ENCODE measurements around the gene GLMP.

DNA sequence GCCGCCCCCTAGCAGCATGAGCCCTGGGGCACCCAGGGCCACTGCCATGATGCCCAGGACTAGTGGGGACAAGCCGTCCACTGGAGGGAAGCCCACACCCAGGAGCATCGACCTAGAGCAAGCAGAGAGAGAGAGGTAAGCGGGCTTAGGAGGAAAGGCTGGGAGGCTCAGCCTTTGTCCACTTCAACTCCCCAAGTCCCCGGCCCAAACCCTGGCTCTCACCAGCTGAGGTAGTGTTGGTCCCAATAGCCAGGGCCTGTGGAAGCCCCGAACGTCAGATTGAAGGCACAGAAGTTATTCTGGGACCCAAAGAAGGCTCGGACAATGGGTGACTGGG lies 2.4 kb downstream of the GLMP start:
- TF ChIP-seq CTCF (optimal IDR thresholded peaks at IDR 0.05 in 1 of 3, IDR thresholded peaks at IDR 0.05 in 1 of 3, conservative IDR thresholded peaks at IDR 0.05 in 1 of 3; ENCODE audit: extremely low read depth in 1 of 3, insufficient read depth in 2 of 3, low read length in 3 of 3) = no peak
- no peak for TF ChIP-seq EZH2 (IDR thresholded peaks at IDR 0.05; ENCODE audit: low read length)
